NT2/D1 (cell line): ENCODE results near the gene SLC38A5.

Experiments
- SUZ12 ChIP-seq: IDR thresholded peaks from 2 replicates; pipeline ENCODE4 v1.6.1; 2011; ENCODE audit not compliant: insufficient read length, insufficient read depth; ENCODE audit errors: extremely low read depth
- YY1 ChIP-seq: IDR thresholded peaks from 2 replicates; pipeline ENCODE4 v1.6.1; 2011; ENCODE audit not compliant: insufficient read length, insufficient read depth
- ZNF274 ChIP-seq: IDR thresholded peaks from 2 replicates; pipeline ENCODE4 v1.6.1; 2011; ENCODE audit warnings: mild to moderate bottlenecking, low read depth, low read length

DNA sequence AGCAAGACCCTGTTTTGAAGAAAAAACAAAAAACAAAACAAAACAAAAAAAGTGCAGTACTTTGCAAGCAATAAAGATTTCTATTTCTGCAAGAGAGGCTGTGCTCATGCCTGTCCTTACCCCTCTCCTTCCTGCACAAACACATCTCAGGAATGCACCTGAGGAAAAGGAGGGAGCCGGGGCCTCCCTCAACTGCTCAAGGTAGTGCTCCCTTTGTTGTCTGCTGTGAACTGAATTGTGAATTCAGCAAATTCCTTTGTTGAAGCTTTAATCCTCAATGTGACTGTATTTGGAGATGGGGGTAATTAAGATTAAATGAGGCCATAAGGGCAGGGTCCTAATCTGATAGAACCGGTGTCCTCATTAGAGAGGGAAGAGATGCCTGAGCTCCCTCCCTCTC is 19.8 kb upstream of the SLC38A5 start:
- no peak for TF ChIP-seq YY1
- no peak for TF ChIP-seq SUZ12
- no peak for TF ChIP-seq ZNF274
